NCI-H526 treated with DMSO at 0.1 percent for 48 hours (cell line): Measurements from ENCODE around the gene ANKMY1.

Source experiments
- DNase-seq: peaks from one replicate; lab custom pipeline; 2025; lab: John Stamatoyannopoulos, UW

Gene ANKMY1

GRCh38 chr2:240472078-240472790 is 85.6 kb downstream of the ANKMY1 start:
- DNase-seq = no peak

- DNase-seq = no peak
Measured at GRCh38 chr2:240469740-240470139, 88.0 kb downstream of the ANKMY1 start.

- DNase-seq = no peak
Measured at GRCh38 chr2:240469239-240469636, 88.5 kb downstream of the ANKMY1 start.

GRCh38 chr2:240468303-240469238 is 89.2 kb downstream of the ANKMY1 start:
- DNase-seq = no peak

- DNase-seq = no peak
Measured at GRCh38 chr2:240467659-240468302, 90.0 kb downstream of the ANKMY1 start.

GRCh38 chr2:240467149-240467642 is 90.6 kb downstream of the ANKMY1 start:
- DNase-seq = no peak

GRCh38 chr2:240466579-240467148 is 91.1 kb downstream of the ANKMY1 start:
- DNase-seq = no peak

GRCh38 chr2:240465765-240466578 is 91.8 kb downstream of the ANKMY1 start:
- DNase-seq = no peak

- no peak for DNase-seq
Measured at GRCh38 chr2:240465268-240465764, 92.5 kb downstream of the ANKMY1 start.

GRCh38 chr2:240464514-240465241 is 93.1 kb downstream of the ANKMY1 start:
- no peak for DNase-seq

GRCh38 chr2:240463866-240464481 is 93.8 kb downstream of the ANKMY1 start:
- DNase-seq = no peak

- no peak for DNase-seq
Measured at GRCh38 chr2:240463274-240463865, 94.4 kb downstream of the ANKMY1 start.

GRCh38 chr2:240462707-240463273 is 95.0 kb downstream of the ANKMY1 start:
- no peak for DNase-seq

GRCh38 chr2:240462073-240462706 is 95.6 kb downstream of the ANKMY1 start:
- DNase-seq = no peak

GRCh38 chr2:240461471-240462072 is 96.2 kb downstream of the ANKMY1 start:
- DNase-seq = no peak

GRCh38 chr2:240460781-240461431 is 96.9 kb downstream of the ANKMY1 start:
- no peak for DNase-seq

GRCh38 chr2:240460253-240460711 is 97.5 kb downstream of the ANKMY1 start:
- DNase-seq = no peak
